BE2C (cell line): Measurements from ENCODE around the gene AQP9. TPM values are rescaled to one million over a fixed set of nuclear protein-coding genes. Genes with fewer than 3 reads are reported as not detected.

Source experiments
- DNase-seq: peaks from one replicate; pipeline ENCODE4 v3.0.0-alpha.2; 2020
- H3K27me3 ChIP-seq: fragments of 250-450 bp; sonication (Bioruptor Pico); 2 replicates; pipeline ENCODE4 v1.5.1; 2020; ENCODE audit warnings: mild to moderate bottlenecking
- H3K36me3 ChIP-seq: fragments of 250-450 bp; sonication (Bioruptor Pico); 2 replicates; pipeline ENCODE4 v1.5.1; 2020; ENCODE audit warnings: mild to moderate bottlenecking
- H3K4me1 ChIP-seq: fragments of 250-450 bp; sonication (Bioruptor Pico); 2 replicates; pipeline ENCODE4 v1.5.1; 2020
- H3K4me3 ChIP-seq: 2 replicates; pipeline ENCODE4 v1.5.1; 2011; ENCODE audit warnings: low read depth, low read length
- H3K9me3 ChIP-seq: fragments of 250-450 bp; sonication (Bioruptor Pico); 2 replicates; pipeline ENCODE4 v1.5.1; 2020
- CTCF ChIP-seq: IDR thresholded peaks from 2 replicates; pipeline ENCODE4 v1.5.1; 2012; ENCODE audit warnings: mild to moderate bottlenecking, low read depth, low read length
- polyA plus RNA-seq: library from polyadenylated mRNA; unstranded; fragments of >200 nt; gene quantifications from one replicate; pipeline ENCODE4 v1.2.1, GENCODE V29; 2012; ENCODE audit warnings: low read depth, missing spikeins; ENCODE audit not compliant: insufficient read length, insufficient read depth

The AQP9 gene
- not detected for polyA plus RNA-seq

- H3K4me1 ChIP-seq, result peaks cover 6% of the 10 kb centered on the region
- no peaks in the 10 kb centered on the region; the same call in 1 of the 2 replicates for H3K27me3 ChIP-seq
- no peak for DNase-seq
- no peaks in the 10 kb centered on the region for H3K9me3 ChIP-seq
- no peak for TF ChIP-seq CTCF
- no peak within 1 kb of the TSS for H3K4me3 ChIP-seq
- no peaks in the 10 kb centered on the region for H3K36me3 ChIP-seq
Measured at GRCh38 chr15:58138106-58138505, at the start of gene AQP9. Gene AQP9, plus strand, starts transcription at chr15:58138381. Its CDS starts 185 bp downstream, at chr15:58138566.

DNA sequence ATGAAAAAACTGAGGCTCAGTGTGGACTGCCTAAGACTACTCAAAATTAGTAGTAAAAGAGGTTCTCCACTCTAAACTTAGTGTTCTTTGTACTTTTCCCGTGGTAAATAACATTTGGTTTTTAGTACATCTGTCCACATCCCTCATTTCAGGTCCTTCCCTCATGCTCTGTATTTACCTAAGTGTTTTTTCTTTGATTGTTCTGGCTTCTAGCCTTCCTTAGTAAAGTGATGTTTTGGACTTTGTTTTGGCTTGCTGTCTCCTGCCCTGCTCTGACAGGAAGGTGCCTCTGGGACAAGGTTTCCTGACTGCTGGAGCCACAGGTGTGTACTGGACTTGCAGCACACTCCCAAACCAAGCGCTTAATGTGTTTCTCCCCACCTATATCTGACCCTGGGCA lies 42.8 kb upstream of the AQP9 start:
- Histone ChIP-seq H3K9me3 (no peaks in the 10 kb centered on the region), H3K4me3 (no peak overlapping the region), H3K36me3 (no peaks in the 10 kb centered on the region; the same call in 1 of the 2 replicates), H3K4me1 (no peaks in the 10 kb centered on the region), H3K27me3 (no peaks in the 10 kb centered on the region)
- no peak for TF ChIP-seq CTCF
- DNase-seq, result no peak

DNA sequence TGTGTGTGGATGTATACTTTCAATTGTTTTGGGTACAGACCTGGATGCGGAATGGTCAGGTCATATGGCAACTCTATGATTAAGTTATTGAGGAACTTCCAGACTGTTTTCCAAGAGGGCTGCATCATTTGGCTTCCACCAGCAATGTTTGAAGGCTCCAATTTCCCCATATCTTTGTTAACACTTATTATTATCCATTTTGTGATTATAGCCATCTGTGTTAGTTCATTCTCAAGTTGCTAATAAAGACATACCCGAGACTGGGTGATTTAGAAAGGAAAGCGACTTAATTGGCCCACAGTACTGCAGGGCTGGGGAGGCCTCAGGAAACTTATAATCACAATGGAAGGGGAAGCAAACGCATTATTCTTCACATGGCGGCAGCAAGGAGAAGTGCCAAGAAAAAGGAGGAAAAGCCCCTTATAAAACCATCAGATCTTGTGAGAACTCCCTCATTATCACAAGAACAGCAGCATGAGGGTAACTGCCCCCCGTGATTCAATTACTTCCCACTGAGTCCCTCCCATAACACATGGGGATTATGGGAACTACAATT lies 41.6 kb upstream of the AQP9 start:
- Histone ChIP-seq H3K4me1 (no peaks in the 10 kb centered on the region), H3K4me3 (no peak overlapping the region), H3K27me3 (no peaks in the 10 kb centered on the region), H3K9me3 (no peaks in the 10 kb centered on the region), H3K36me3 (no peaks in the 10 kb centered on the region; the same call in 1 of the 2 replicates)
- no peak for TF ChIP-seq CTCF
- no peak for DNase-seq

DNA sequence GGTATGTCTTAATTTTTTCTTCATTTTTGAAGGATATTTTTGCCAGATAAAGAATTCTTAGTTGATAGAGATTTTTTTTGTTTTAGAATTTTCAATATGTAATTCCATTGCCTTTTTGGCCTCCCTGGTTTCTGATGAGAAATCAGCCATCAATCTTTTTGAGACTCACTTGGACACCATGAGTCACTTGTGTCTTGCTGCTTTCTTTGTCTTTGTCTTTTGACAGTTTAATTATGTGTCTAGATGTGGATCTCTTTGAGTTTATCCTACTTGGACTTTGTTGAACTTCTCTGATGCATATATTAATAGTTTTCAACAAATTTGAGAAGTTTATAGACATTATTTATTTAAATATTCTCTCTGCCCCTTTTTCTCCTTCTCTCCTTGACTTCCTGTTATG lies 34.7 kb upstream of the AQP9 start:
- Histone ChIP-seq H3K36me3 (no peaks in the 10 kb centered on the region), H3K9me3 (no peaks in the 10 kb centered on the region), H3K4me3 (no peak overlapping the region), H3K4me1 (no peaks in the 10 kb centered on the region), H3K27me3 (no peaks in the 10 kb centered on the region)
- TF ChIP-seq CTCF, result no peak
- no peak for DNase-seq

DNA sequence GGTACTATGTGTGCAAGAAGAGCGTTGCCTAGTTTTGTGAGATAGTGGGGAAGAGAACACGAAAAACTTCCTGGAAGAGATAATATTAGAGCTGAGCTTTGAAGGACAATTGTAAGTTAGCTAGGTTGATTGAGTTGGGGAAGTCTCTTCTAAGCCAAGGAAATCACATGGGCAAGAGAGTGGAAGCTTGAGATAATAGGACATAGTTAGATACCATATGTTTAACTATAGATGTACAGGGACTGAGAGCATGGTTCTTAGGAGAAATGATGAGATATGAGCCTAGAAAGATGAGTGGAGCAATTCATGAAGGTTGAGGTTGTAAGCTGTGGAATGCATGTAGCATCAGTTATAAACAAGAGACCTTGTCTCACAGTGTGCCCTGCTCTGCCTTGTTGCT lies 30.1 kb upstream of the AQP9 start:
- Histone ChIP-seq H3K4me1 (no peaks in the 10 kb centered on the region), H3K36me3 (no peaks in the 10 kb centered on the region), H3K9me3 (no peaks in the 10 kb centered on the region), H3K4me3 (no peak overlapping the region), H3K27me3 (no peaks in the 10 kb centered on the region)
- TF ChIP-seq CTCF, result no peak
- no peak for DNase-seq

DNA sequence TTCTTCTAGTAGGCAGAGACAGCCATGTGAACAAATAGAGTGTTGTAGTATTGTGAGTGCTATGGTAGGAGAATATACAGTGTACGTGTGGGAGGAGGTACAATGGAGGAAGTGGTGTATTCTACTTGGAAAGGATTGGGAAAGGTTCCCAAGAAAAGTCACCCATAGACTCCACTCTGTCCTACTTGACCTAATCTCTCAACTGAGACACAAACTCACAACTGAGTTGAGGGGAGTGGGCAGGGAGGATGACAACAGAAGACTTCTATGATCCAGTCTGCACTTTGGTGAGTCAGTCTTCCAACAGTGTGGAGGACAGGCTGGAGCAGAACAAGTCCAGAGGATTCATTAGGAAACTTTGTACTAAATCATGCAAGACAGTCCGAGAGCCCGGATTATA lies 28.8 kb upstream of the AQP9 start:
- DNase-seq, result no peak
- Histone ChIP-seq H3K36me3 (no peaks in the 10 kb centered on the region), H3K27me3 (no peaks in the 10 kb centered on the region), H3K9me3 (no peaks in the 10 kb centered on the region), H3K4me3 (no peak overlapping the region), H3K4me1 (no peaks in the 10 kb centered on the region; the same call in 1 of the 2 replicates)
- TF ChIP-seq CTCF, result no peak
